ENCODE data around the gene HCRTR1.
A peak's percentile ranks its signal among the peaks of the same experiment; 100 is the strongest.

The HCRTR1 gene

GRCh38 chr1:31587720-31588423 lies 29.6 kb upstream of the HCRTR1 start:
- Histone ChIP-seq H3K4me3 (ENCODE audit: low read length, poor library complexity, severe bottlenecking) (no peak overlapping the region), H2AFZ (ENCODE audit: low read length) (no peak overlapping the region), H3K9me2 (replicated peaks; ENCODE audit: low read depth, low read length) (no peaks in the 10 kb centered on the region), H3K4me2 (ENCODE audit: low read depth, low read length, poor library complexity, severe bottlenecking) (no peak overlapping the region), H3F3A (ENCODE audit: low read depth) (no peaks in the 10 kb centered on the region), H3K9ac (ENCODE audit: low read depth, low read length, poor library complexity, severe bottlenecking) (no peak overlapping the region), H3K27me3 (ENCODE audit: insufficient read depth, low read length, poor library complexity, severe bottlenecking) (no peaks in the 10 kb centered on the region), H3K36me3 (ENCODE audit: insufficient read depth, low read length) (no peaks in the 10 kb centered on the region), H3K9me3 (ENCODE audit: insufficient read depth, low read depth, low read length) (no peaks in the 10 kb centered on the region), H4K20me1 (ENCODE audit: insufficient read depth, low read length, poor library complexity, severe bottlenecking) (no peaks in the 10 kb centered on the region), H3K79me2 (ENCODE audit: insufficient read depth, low read length) (no peaks in the 10 kb centered on the region), H3K4me1 (ENCODE audit: insufficient read depth, low read length, poor library complexity, severe bottlenecking) (no peaks in the 10 kb centered on the region)
- no peak for TF ChIP-seq EZH2phosphoT487 (IDR thresholded peaks at IDR 0.05; ENCODE audit: borderline replicate concordance)
- peak; percentile 81 for TF ChIP-seq CTCF (conservative IDR thresholded peaks at IDR 0.05; ENCODE audit: low read length)

- no peaks in the 10 kb centered on the region for H3K9me2 ChIP-seq (replicated peaks; ENCODE audit: low read depth, low read length)
- TF ChIP-seq EZH2phosphoT487 (IDR thresholded peaks at IDR 0.05; ENCODE audit: borderline replicate concordance) (no peak), CTCF (conservative IDR thresholded peaks at IDR 0.05; ENCODE audit: low read length) (no peak)
- no peaks in the 10 kb centered on the region for H3K4me1 ChIP-seq (ENCODE audit: insufficient read depth, low read length, poor library complexity, severe bottlenecking)
- no peaks in the 10 kb centered on the region for H3K36me3 ChIP-seq (ENCODE audit: insufficient read depth, low read length)
- H3K9me3 ChIP-seq (ENCODE audit: insufficient read depth, low read depth, low read length), result no peaks in the 10 kb centered on the region
- no peaks in the 10 kb centered on the region for H3F3A ChIP-seq (ENCODE audit: low read depth)
- no peak overlapping the region for H3K4me2 ChIP-seq (ENCODE audit: low read depth, low read length, poor library complexity, severe bottlenecking)
- H3K4me3 ChIP-seq (ENCODE audit: low read length, poor library complexity, severe bottlenecking), result no peak overlapping the region
- H3K79me2 ChIP-seq (ENCODE audit: insufficient read depth, low read length), result no peaks in the 10 kb centered on the region
- H2AFZ ChIP-seq (ENCODE audit: low read length), result no peak overlapping the region
- H4K20me1 ChIP-seq (ENCODE audit: insufficient read depth, low read length, poor library complexity, severe bottlenecking), result no peaks in the 10 kb centered on the region
- no peak overlapping the region for H3K9ac ChIP-seq (ENCODE audit: low read depth, low read length, poor library complexity, severe bottlenecking)
- no peaks in the 10 kb centered on the region for H3K27me3 ChIP-seq (ENCODE audit: insufficient read depth, low read length, poor library complexity, severe bottlenecking)
Measured at GRCh38 chr1:31588751-31589515, 28.6 kb upstream of the HCRTR1 start.

- H2AFZ ChIP-seq (ENCODE audit: low read length), result no peak overlapping the region
- H3F3A ChIP-seq (ENCODE audit: low read depth), result no peaks in the 10 kb centered on the region
- H3K4me3 ChIP-seq (ENCODE audit: low read length, poor library complexity, severe bottlenecking), result no peak overlapping the region
- no peak for TF ChIP-seq CTCF (conservative IDR thresholded peaks at IDR 0.05; ENCODE audit: low read length)
- no peak for TF ChIP-seq EZH2phosphoT487 (IDR thresholded peaks at IDR 0.05; ENCODE audit: borderline replicate concordance)
- H3K36me3 ChIP-seq (ENCODE audit: insufficient read depth, low read length), result no peaks in the 10 kb centered on the region
- peaks cover 13% of the 10 kb centered on the region for H3K4me1 ChIP-seq (ENCODE audit: insufficient read depth, low read length, poor library complexity, severe bottlenecking)
- H3K27me3 ChIP-seq (ENCODE audit: insufficient read depth, low read length, poor library complexity, severe bottlenecking), result no peaks in the 10 kb centered on the region
- H3K9me3 ChIP-seq (ENCODE audit: insufficient read depth, low read depth, low read length), result no peaks in the 10 kb centered on the region
- no peaks in the 10 kb centered on the region for H3K79me2 ChIP-seq (ENCODE audit: insufficient read depth, low read length)
- H3K4me2 ChIP-seq (ENCODE audit: low read depth, low read length, poor library complexity, severe bottlenecking), result no peak overlapping the region
- no peaks in the 10 kb centered on the region for H3K9me2 ChIP-seq (replicated peaks; ENCODE audit: low read depth, low read length)
- no peaks in the 10 kb centered on the region for H4K20me1 ChIP-seq (ENCODE audit: insufficient read depth, low read length, poor library complexity, severe bottlenecking)
- no peak overlapping the region for H3K9ac ChIP-seq (ENCODE audit: low read depth, low read length, poor library complexity, severe bottlenecking)
Measured at GRCh38 chr1:31591425-31592093, 25.9 kb upstream of the HCRTR1 start.
